PC-9 (cell line): ENCODE measurements around the gene ZNF600. TPM values are rescaled to one million over a fixed set of nuclear protein-coding genes. Genes with fewer than 3 reads are reported as not detected.
"Not testable (repeated sequence)": the region's sequence is repeated elsewhere in the genome, so short reads cannot be mapped to it uniquely, and the experiment has no call there.

Source experiments
- BruUV-seq: library from RNA; stranded (reverse); fragments of 400-500 nt; replicated peaks from 2 replicates; lab custom pipeline; 2021; lab: Mats Ljungman, UMichigan
- CTCF ChIA-PET: fragments of 300-600 bp; sonication (Branson Sonifier 250); formaldehyde crosslinking; loops from one replicate; lab custom pipeline; 2022; ENCODE audit warnings: antibody characterized with exemption; lab: Charles Lee
- POLR2A ChIA-PET: fragments of 300-600 bp; sonication (Branson Sonifier 250); formaldehyde crosslinking; loops from one replicate; lab custom pipeline; 2022; ENCODE audit warnings: antibody characterized with exemption; ENCODE audit not compliant: unreplicated experiment; lab: Charles Lee
- DNase-seq, 2 experiments: peaks; one replicate each; pipeline versions ENCODE4 v3.0.0 to v3.0.0-alpha.2; 2015 to 2022; ENCODE audit warnings: mixed read lengths in 1 of 2
- H2AFZ ChIP-seq: fragments of 200-600 bp; sonication (generic); 2 replicates; pipeline ENCODE4 v1.8.1; 2017; ENCODE audit warnings: antibody characterized with exemption
- H3F3A ChIP-seq: fragments of 200-600 bp; sonication (generic); 2 replicates; pipeline ENCODE4 v1.8.1; 2017; ENCODE audit warnings: antibody characterized with exemption, mild to moderate bottlenecking, low read depth; ENCODE audit not compliant: insufficient read depth
- H3K27ac ChIP-seq: fragments of 200-600 bp; sonication (generic); 2 replicates; pipeline ENCODE4 v1.6.1; 2016; ENCODE audit warnings: mixed run types
- H3K27me3 ChIP-seq: fragments of 200-600 bp; sonication (generic); 2 replicates; pipeline ENCODE4 v1.6.1; 2016; ENCODE audit warnings: low read depth, mixed run types; ENCODE audit not compliant: insufficient read depth
- H3K36me3 ChIP-seq: fragments of 200-600 bp; sonication (generic); 2 replicates; pipeline ENCODE4 v1.6.1; 2016; ENCODE audit warnings: low read depth, mixed run types
- H3K4me1 ChIP-seq: fragments of 200-600 bp; sonication (generic); replicated peaks from 2 replicates; pipeline ENCODE4 v1.6.1; 2016; ENCODE audit warnings: mixed run types; ENCODE audit not compliant: insufficient read depth
- H3K4me2 ChIP-seq: fragments of 200-600 bp; sonication (generic); 2 replicates; pipeline ENCODE4 v1.6.1; 2017; ENCODE audit warnings: mixed run types
- H3K4me3 ChIP-seq: fragments of 200-600 bp; sonication (generic); 2 replicates; pipeline ENCODE4 v1.6.1; 2016; ENCODE audit warnings: mixed run types
- H3K79me2 ChIP-seq: fragments of 200-600 bp; sonication (generic); 2 replicates; pipeline ENCODE4 v1.6.1; 2017; ENCODE audit warnings: low read depth, mixed run types
- H3K9me2 ChIP-seq: fragments of 200-600 bp; sonication (generic); 2 replicates; pipeline ENCODE4 v1.8.1; 2017; ENCODE audit warnings: mild to moderate bottlenecking; ENCODE audit not compliant: insufficient read depth
- H3K9me3 ChIP-seq: fragments of 200-600 bp; sonication (generic); 2 replicates; pipeline ENCODE4 v1.8.1; 2016; ENCODE audit warnings: low read depth; ENCODE audit not compliant: insufficient read depth
- H4K20me1 ChIP-seq: fragments of 200-600 bp; sonication (generic); 2 replicates; pipeline ENCODE4 v1.8.1; 2017; ENCODE audit not compliant: insufficient read depth
- EZH2 ChIP-seq: fragments of 200-600 bp; sonication (generic); IDR thresholded peaks from 2 replicates; pipeline ENCODE4 v1.8.0; 2017; ENCODE audit warnings: antibody characterized with exemption, low read depth
- intact Hi-C: fragments of 100-400 bp; cut with micrococcal nuclease; formaldehyde crosslinking; loops from one replicate; pipeline ENCODE4 v1.10.0; 2022; ENCODE audit not compliant: unreplicated experiment
- total RNA-seq: library from RNA; stranded (reverse); gene quantifications from 2 replicates; pipeline ENCODE4 v1.2.3, GENCODE V29; 2021
- TF ChIP-seq, protein P1 (sequence below): fragments of 200-600 bp; sonication (generic); conservative IDR thresholded peaks from 2 replicates; pipeline ENCODE4 v1.6.1; 2017; ENCODE audit warnings: mixed run types, antibody characterized with exemption, mild to moderate bottlenecking, moderate library complexity

The ZNF600 gene
- total RNA-seq, 1 experiment from 2014 or later: 27.9 TPM

DNA sequence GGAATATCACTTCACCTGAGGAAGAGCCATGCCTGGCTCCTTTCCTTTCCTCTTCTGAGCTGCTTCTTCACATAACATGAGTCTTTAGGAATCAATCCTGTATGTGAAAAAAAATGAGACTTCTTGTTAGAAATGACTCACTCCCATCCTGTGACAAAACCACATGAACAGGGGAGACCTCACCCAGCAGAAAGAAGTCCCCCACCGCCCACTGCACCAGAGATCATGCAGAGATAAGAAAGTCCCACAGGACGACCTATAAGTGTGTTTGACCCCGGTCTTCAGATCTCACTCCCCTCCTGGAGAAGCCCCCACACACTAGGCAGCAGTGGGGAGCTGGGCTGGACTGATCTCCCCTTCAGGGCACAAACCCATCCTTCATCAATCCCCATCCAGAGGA lies 7.8 kb downstream of the ZNF600 start:
- Histone ChIP-seq H3K36me3 (peaks cover 20% of the 10 kb centered on the region), H4K20me1 (no peaks in the 10 kb centered on the region), H2AFZ (no peak overlapping the region), H3K4me3 (no peak overlapping the region), H3K27me3 (no peaks in the 10 kb centered on the region), H3K9me2 (no peaks in the 10 kb centered on the region), H3K9me3 (no peaks in the 10 kb centered on the region; the same call in 1 of the 2 replicates), H3K79me2 (no peaks in the 10 kb centered on the region), H3K4me2 (no peak overlapping the region), H3K4me1 (no peaks in the 10 kb centered on the region), H3K27ac (no peak overlapping the region), H3F3A (no peaks in the 10 kb centered on the region)
- ChIA-PET CTCF (no interaction called here), POLR2A (no interaction called here)
- no peak for TF ChIP-seq EZH2
- TF ChIP-seq, protein P1, sequence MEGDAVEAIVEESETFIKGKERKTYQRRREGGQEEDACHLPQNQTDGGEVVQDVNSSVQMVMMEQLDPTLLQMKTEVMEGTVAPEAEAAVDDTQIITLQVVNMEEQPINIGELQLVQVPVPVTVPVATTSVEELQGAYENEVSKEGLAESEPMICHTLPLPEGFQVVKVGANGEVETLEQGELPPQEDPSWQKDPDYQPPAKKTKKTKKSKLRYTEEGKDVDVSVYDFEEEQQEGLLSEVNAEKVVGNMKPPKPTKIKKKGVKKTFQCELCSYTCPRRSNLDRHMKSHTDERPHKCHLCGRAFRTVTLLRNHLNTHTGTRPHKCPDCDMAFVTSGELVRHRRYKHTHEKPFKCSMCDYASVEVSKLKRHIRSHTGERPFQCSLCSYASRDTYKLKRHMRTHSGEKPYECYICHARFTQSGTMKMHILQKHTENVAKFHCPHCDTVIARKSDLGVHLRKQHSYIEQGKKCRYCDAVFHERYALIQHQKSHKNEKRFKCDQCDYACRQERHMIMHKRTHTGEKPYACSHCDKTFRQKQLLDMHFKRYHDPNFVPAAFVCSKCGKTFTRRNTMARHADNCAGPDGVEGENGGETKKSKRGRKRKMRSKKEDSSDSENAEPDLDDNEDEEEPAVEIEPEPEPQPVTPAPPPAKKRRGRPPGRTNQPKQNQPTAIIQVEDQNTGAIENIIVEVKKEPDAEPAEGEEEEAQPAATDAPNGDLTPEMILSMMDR: no peak
- DNase-seq: no peak
- intact Hi-C loops: no loop called here
- no TSS peak for BruUV-seq

DNA sequence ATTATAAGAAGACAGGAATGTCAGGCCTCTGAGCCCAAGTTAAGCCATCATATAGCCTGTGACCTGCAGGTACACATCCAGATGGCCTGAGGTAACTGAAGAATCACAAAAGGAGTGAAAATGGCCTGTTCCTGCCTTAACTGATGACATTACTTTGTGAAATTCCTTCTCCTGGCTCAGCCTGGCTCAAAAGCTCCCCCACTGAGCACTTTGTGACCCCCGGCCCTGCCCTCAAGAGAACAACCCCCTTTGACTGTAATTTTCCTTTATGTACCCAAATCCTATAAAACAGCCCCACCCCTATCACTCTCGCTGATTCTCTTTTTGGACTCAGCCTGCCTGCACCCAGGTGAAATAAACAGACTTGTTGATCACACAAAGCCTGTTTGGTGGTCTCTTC lies 30.1 kb downstream of the ZNF600 start:
- H3K79me2 ChIP-seq, H3K9me3 ChIP-seq, CTCF ChIA-PET, intact Hi-C loops, POLR2A ChIA-PET, H2AFZ ChIP-seq, H3K9me2 ChIP-seq, H3K27ac ChIP-seq, H3K4me1 ChIP-seq, H3K4me2 ChIP-seq, BruUV-seq, H3K36me3 ChIP-seq, H3F3A ChIP-seq, H3K27me3 ChIP-seq, DNase-seq, H3K4me3 ChIP-seq, H4K20me1 ChIP-seq: not testable (repeated sequence)

DNA sequence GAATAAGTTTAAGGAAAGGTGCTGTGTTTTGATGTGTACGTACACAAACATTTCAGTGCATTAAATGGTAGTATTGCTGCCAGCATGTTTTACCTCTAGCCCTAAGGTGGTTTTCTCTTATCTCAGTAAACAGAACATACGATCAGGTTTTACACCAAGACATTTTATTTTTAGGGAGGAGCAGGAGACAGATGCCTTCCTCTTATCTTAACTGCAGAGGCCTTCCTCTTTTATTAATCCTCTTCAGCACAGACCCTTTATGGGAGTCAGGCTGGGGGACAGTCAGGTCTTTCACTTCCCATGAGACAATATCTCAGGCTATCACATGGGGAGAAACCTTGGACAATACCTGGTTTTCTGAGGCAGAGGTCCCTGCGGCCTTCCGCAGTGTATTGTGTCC lies 36.8 kb downstream of the ZNF600 start:
- Histone ChIP-seq H3K4me2 (no peak overlapping the region), H4K20me1 (no peaks in the 10 kb centered on the region), H3K9me2 (no peaks in the 10 kb centered on the region), H3K79me2 (no peaks in the 10 kb centered on the region), H3K9me3 (no peaks in the 10 kb centered on the region), H3F3A (no peaks in the 10 kb centered on the region), H3K36me3 (no peaks in the 10 kb centered on the region), H3K4me3 (no peak overlapping the region), H3K27me3 (no peaks in the 10 kb centered on the region), H3K4me1 (no peaks in the 10 kb centered on the region), H2AFZ (no peak overlapping the region), H3K27ac (no peak overlapping the region)
- no TSS peak for BruUV-seq
- intact Hi-C loops: loop anchor here (5.0 kb wide), 1 partner anchor 502 kb away; no protein-coding TSS in a partner anchor
- DNase-seq: no peak
- TF ChIP-seq EZH2: no peak
- TF ChIP-seq, protein P1: no peak
- ChIA-PET POLR2A (no interaction called here), CTCF (no interaction called here)

DNA sequence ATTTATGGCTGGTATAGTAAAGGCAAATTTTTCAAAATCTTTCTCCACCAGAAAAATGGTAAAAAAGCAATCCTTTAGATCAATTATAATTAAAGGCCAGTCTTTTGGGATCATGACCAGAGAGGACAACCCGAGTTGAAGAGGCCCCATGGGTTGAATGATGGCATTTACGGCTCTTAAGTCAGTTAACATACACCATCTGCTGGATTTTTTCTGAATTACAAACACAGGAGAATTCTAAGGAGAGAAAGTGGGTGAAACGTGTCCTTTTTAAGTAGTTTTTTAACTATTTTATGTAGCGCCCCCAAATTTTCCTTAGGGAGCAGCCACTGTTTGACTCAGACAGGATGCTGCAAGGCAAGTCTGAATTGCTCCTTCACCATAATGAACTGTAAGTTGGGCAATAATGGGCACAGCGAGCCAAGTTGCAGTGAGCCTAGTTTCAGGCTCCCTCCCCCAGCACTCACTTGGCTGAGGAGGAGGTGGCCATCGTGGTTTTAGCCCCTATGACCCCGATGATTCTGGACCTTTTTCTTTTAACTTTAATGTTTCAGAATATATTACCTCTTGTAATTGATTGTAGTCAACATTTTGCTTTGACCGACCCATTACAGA lies 38.1 kb downstream of the ZNF600 start:
- Histone ChIP-seq H3K4me1 (no peaks in the 10 kb centered on the region), H3K9me3 (no peaks in the 10 kb centered on the region), H4K20me1 (no peaks in the 10 kb centered on the region), H3K79me2 (no peaks in the 10 kb centered on the region), H3K4me2 (no peak overlapping the region), H3K27ac (no peak overlapping the region), H2AFZ (no peak overlapping the region), H3F3A (no peaks in the 10 kb centered on the region), H3K27me3 (no peaks in the 10 kb centered on the region), H3K9me2 (no peaks in the 10 kb centered on the region), H3K4me3 (no peak overlapping the region), H3K36me3 (no peaks in the 10 kb centered on the region)
- ChIA-PET CTCF (no interaction called here), POLR2A (no interaction called here)
- BruUV-seq: no TSS peak
- DNase-seq: no peak
- TF ChIP-seq, protein P1: peak; percentile 66
- TF ChIP-seq EZH2: no peak
- intact Hi-C loops: loop anchor here (5.0 kb wide), 1 partner anchor 501 kb away; no protein-coding TSS in a partner anchor

DNA sequence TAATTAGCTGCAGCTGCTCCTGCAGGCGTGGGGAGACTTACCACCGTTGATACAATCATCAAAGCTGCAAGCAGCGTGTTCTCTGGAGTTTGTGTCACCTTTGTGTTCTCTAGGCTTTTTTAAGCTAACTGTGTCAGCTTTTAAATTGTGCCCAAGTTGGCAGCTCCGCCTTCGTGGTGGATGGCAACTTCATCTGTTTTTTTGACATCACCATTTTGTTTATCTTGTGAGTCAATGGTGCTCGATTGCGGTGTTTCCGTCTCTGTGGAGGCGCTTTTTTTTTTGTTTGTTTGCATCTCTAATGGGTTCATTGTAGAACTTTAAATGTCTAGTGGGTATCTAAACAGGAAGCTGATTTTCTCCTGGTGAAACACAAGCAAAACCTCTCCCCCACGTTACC lies 40.7 kb downstream of the ZNF600 start:
- H3K4me2 ChIP-seq, H2AFZ ChIP-seq, H3K4me1 ChIP-seq, H3K9me2 ChIP-seq, H3K27ac ChIP-seq, H3K79me2 ChIP-seq, H3K4me3 ChIP-seq, H3F3A ChIP-seq, H3K9me3 ChIP-seq, CTCF ChIA-PET, POLR2A ChIA-PET, H3K27me3 ChIP-seq, H3K36me3 ChIP-seq, H4K20me1 ChIP-seq, BruUV-seq: not testable (repeated sequence)
- intact Hi-C loops: loop anchor here (5.0 kb wide), 1 partner anchor 499 kb away; no protein-coding TSS in a partner anchor
- DNase-seq: peak in 1 of 2 experiments; percentile 67
